Activated CD4-positive, alpha-beta T cell treated with anti-CD3 and anti-CD28 coated beads, Interleukin-2, Interleukin-4, amounts not matched to agents 100 ng/mL and 50 ng/mL, durations not matched to agents 16 hours and 8 hours (primary cell): Measurements from ENCODE around the gene CACNA1A.
A peak's percentile ranks its signal among the peaks of the same experiment; 100 is the strongest.
"Not testable (repeated sequence)": the region's sequence is repeated elsewhere in the genome, so short reads cannot be mapped to it uniquely, and the experiment has no call there.

Source experiments
- DNase-seq: peaks from one replicate; pipeline ENCODE4 v3.0.0-alpha.2; 2020; ENCODE audit warnings: low spot score

The CACNA1A gene

DNA sequence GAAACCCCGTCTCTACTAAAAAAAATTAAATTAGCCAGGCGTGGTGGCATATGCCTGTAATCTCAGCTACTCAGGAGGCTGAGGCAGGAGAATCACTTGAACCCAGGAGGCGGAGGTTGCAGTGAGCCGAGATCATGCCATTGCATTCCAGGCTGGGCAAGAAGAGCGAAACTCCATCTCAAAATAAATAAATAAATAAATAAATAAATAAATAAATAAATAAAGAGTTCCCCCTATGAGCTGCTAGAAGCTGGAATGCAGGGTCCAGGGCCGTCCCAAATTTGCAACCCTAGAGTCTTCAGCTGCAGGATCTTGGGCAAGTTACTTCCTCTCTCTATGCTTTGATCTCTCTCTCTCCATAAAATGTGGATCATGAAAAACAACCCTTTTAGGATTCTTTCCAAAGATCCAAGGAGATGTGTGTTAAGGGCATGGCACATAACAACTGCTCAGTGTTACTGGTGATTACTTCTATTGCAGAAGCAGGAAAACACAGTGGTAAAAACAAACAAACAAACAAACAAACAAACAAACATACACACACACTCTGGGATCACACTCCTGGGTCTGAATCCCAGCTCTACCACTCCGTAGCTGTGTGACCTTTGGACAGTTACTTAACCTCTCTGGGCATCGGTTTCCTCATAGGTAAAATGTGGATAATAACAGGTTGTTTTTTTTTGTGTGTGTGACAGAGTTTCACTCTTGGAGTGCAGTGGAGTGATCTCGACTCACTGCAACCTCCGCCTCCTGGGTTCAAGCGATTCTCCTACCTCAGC, 78.8 kb downstream of the CACNA1A start:
- DNase-seq = no peak

DNA sequence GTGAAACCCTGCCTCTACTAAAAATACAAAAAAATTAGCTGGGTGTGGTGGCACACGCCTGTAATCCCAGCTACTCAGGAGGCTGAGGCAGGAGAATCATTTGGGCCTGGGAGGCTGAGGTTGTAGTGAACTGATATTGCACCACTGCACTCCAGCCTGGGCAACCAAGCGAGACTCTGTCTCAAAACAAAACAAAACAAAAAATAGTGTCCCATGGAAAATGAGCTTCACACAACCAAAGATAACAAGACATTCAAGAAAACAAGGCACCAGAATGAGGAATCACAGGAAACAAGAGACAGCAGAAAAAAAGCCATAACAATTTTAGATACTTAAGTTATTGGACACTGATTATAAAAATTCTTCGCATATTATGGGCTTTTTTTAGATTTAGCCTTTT, 80.4 kb downstream of the CACNA1A start:
- not testable (repeated sequence) for DNase-seq

DNA sequence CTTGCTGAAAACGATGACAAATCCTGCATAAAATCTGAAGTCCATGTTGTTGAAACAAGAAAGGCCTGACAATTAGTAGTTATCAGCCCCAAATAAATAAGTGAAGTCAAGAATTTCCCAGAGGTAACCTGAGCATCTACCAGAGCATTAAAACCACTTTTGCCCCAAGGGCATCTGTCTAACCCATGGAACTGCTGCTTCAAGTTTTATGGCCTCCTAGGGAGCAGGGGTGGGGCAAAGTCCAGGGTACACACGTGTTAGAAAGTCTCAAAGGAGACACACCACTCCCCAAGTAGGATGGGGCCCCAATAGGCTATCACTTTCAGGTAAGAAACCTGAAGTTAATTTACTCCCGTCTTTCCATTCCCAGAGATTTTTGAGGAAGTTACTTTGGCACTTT, 81.1 kb downstream of the CACNA1A start:
- no peak for DNase-seq

DNA sequence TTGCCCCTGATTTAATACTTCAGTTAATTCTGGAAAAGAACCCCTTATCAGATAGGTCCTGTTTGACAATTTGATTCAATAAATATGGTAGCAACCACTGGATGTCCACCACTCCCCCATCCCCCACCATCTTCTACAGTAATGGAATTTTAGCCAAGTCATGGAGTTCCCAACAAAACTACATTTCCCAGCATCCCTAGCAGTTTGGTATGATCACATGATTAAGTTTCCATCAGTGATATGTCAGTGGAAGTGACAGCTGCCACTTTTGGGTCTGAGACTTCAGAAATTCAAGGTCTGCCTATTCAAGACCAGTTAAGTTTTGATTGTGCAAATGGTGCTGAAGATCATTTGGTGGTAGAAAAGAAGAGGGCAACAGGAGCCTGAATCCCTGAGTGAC, 85.5 kb downstream of the CACNA1A start:
- DNase-seq = no peak

DNA sequence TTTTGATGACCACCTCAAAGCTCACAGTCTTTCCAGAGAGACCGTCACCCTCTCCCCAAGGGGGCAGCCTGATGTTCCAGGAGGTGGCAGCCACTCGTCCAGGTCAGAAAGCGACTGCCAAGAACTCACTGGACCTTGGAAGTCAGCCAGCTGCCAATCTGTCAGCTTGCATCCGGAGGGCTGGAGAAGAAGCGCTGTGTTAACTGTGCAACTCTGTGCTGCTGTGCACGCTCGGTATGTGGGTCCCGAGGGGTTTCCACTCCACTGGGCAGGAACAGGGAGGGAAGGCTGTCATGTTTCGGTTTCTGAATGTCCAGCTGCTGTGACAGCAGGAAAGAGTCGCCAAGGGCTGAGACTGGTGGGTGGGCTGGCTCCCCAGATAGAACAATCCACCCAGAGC, 89.2 kb downstream of the CACNA1A start:
- no peak for DNase-seq

DNA sequence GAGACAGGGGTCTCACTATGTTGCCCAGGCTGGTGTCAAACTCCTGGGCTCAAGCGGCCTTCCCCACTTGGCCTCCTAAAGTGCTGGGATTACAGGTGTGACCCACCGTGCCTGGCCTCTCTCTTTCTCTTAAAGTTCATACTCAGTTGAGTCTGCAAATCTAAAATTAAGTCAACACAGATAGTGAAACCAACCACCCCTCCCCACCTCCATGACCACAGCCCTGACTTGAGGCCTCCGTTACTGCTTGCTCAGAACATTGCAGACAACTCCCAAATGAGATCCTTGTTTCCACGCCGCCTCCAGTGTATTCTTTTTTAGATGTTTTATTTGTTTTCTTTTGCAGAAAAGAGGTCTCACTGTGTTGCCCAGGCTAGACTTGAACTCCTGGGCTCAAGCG, 94.4 kb downstream of the CACNA1A start:
- no peak for DNase-seq

DNA sequence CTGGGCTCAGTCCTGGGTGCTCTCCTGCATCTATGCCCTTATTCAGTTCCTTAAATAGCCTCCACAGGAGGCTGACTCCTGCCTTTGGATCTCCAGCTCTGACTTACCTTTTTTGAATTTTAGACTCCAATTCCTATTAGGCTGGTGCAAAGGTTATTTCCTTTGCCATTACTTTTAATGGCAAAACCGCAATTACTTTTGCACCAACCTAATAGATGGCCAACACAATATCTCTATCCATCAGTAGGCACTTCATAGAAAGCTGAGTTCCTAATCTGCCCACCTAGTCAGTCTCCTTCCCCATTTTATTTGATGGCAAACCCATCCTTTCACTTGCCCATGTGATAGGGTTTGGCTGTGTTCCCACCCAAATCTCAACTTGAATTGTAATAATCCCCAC, 95.3 kb downstream of the CACNA1A start:
- DNase-seq = no peak

DNA sequence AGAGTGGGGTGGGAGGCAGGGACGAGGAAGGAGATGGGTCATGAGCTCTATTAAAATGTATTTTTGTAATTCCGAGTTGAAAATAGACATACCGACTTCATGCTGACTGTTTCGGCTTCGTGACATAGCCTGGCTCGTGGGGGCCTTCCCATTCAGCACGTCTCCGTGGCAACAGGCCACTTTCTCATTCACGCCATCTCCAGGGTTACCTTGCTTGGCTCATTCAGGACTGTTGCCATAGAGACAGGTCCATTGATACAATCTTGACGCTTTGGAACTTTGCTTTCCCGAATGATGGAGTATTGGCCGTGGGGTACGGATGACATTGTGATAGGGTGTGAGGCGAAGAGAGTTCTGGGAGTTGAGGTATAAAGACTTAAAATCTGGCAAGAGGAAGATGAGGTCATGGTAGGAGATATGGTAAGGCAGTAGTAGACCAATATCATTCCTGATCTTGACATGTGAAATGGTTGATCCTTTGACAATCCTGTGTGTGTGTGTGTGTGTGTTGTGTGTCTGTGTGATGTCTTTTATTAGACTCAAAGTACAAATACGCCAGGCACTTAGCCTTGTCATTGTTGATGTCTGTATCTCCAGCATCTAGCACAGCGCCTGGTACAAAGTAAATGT, 97.3 kb downstream of the CACNA1A start:
- no peak for DNase-seq

DNA sequence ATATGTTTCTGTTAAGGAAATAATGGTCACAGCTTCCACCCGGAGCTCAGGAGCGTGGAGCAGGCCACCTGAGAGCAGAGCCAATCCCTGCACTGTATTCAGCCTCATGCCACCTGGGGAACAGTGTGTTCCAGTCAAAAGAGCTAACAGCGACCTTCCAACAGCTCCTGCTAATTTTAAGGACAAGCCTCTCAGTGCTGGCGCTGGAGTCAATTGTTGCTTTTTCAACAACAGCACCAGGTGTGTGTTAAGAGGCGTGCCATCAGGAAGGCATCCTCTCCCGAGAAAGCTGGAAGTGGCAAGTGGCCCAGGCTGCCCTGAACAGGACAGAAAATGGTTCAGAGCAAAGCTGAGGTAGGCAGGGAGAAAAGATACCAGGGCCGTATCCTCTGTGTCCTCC, 102.0 kb downstream of the CACNA1A start:
- no peak for DNase-seq

DNA sequence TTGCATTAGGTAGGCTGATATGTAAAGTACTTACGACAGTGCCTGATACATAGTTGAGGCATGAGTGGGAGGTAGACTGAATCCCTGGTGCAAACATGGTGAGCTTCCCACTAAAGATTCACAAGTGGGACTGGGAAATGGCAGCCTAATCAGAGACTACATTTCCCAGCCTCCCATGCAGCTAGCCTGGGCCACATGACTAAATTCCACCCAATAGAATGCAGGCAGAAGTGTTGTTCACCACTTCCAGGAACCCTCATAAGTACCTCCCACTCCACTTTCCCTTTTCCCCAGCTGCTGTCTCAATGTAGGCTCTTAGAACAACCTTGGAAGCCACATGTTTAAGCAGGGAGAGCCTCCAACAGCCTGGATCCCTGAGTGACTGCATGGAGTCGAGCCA, 104.9 kb downstream of the CACNA1A start:
- peak; percentile 10 for DNase-seq

DNA sequence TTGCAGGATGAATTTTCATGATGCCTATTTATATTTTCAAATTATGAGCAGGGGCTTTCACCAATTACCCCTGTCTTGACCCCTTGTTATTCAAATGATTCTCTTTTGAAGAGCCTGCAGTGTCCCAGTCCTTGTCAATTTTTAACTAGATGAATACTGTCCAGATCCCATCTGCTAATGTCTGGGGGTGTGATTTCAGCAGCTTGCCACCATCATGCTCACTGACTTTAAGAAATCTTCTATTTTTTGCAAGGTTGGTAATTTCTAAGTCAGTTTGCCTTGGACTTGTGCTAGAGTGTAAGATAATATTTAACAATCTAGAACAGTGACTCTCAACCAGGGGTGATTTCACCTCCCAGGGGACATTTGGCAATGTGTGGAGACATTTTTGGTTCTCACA, 106.0 kb downstream of the CACNA1A start:
- DNase-seq = no peak

DNA sequence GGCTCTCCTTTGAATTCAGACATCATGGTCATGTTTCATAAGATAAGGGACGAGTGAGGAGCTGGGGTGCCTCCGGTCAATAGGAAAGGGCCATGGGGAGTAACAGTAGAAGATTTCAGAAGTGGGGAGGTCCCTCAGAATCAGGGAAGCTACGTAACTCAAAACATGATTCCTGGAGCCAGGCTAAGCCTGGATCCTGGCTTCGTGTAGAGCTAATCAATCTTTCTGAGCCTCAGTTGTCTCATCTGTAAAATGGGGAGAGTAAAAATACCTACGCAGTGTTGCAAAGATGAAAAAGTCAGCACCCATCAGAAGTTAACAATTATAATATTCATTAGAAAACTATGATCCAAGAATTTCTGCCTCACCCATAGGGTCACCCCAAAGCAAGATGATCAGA, 106.5 kb downstream of the CACNA1A start:
- DNase-seq = no peak

DNA sequence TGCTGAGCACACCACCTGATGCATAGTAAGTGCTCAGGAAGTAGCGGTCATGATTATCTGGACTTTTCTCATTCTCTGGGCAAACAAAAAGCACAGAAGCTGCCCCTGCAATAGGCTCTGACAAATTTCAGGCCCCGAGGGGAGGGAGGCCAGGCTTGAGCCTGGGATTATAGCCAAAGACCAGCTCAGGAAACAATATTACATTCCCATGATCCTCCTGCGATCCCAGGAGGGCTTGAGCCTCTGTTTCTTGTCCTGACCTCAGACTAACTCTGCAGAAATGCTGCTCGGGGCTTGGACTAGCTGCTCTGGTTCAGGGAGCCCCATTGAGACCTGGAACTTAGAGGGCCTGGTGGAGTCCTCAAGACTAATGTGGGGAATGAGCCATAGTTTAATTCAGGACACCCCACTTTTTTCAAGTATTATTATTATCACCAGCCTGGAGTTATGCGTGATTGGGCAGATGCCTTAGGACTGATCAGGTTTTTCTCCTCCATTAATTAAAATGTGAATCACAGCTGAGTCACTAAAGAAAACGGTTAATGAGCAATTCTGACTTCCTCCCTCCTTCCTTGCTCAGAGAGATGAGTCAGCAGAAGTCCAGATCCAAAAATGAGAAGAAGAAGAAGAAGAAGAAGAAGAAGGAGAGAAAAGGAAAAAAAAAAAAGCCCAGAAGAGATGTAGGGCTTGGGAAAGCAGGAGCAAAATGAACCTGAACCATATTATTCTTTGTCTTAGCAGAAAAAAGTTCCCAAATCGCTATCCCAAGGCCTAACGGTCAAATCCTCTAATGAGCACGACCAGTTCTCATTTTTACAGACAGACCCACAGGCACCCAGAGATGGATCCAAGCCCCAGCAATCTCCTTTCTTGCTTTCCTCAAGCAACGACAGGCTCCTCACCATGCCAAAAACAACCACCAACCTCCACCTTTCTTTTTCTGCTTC, 107.2 kb downstream of the CACNA1A start:
- DNase-seq = peak; percentile 7

DNA sequence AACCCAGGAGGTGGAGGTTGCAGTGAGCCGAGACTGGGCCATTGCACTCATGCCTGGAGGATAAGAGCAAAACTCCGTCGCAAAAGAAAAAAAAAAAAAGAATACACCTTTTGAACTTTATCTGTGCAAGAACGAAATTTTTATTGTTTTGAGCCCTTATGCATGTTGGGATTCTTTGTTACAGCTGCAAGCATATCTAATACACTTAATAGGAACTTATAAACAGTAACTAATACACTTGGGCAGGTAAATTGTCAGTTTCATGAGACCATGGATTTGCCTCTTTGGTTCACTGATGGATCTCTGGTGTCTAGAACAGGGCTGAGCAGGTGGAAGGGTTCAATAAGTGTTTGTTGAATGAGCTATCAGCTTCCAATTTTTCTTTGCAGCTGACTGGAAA, 108.1 kb downstream of the CACNA1A start:
- DNase-seq = no peak

DNA sequence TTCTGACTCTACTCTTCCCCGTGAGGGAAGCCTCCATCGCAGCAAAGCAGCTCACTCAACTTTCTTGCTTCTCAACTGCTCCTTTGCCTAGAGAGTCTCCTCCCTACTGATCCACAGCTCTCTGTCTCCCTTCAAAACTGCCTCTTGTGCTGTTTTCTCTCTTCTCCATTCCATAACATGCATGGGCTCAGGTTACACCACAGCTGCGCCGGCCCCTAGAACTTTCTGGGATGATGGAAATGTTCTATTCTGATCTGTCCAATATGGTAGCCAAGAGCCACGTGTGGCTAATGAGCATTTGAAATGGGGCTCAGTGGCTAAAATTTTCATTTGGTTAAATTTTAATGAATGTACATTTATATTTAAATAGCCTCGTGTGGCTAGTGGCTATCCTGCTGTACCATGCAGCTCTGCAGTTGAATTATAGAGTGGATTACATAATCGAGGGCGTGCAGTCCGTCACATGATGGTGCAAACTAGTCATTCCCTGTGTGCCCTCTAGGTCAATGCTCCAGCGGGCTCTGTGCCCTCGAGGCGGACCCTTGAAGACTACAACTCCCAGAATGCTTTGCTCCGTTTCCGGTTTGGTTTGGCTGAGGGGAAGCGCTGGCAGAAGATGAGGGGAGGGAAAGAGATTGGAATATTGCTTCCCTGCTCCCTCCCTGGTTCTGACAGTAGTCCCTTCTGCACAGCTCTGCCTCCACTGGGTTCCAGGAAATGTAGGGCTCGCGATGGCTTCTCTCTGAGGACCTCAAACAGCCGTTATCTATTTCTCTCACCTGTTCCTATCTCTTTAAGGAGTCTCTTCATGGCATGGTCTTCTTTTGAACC, 109.8 kb downstream of the CACNA1A start:
- DNase-seq = no peak

DNA sequence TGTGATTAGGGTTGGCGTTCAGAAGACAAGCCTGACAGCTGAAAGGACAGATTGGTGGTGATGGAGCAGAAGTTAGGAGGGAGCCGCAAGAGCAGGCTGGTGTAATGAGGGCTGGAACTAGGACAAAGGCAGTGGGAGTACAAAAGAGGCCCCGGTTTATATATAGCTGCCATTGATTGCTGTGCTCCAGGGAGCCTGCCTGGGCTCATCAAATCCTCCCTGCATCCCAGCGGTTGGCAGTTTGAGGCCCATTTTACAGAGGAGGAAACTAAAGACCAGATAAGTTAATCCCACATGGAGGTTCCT, 123.7 kb downstream of the CACNA1A start:
- DNase-seq = no peak

DNA sequence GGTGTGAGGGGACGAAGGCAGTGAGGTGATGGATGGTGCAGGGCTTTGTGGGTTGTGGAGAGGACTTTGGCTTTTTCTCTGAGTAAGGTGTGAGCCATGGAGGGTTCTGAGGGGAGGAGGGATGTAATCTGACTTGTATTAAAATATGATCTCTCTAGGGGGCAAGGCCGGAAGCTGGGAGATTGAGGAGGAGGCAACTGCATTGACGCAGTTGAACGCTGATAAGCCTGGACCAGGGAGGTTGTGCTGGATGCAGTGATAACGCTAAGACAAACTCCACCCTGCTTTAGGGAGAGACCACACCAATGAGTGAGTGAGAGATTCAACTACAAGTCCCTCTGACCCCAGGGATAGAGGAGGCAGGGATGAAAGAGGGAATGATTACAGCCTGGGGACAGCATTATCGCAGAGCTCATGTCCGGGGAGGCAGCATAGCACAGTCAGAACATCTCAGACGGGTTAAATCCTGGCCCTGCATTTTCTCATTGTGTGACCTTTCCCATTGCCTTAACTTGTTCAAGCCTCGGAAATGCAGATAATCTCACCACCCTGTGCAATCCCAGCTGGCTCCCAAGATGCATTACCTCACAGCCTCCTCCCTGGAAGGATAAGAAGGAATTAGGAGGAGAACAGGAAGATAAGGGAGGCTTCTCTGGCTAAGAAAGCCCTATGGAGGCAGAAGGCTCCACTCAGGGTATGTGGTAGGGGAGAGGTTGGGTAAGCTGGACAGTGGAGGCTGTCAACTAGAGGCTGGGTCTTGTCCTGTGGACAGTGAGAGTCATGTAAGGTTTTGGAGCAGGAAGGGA, 124.2 kb downstream of the CACNA1A start:
- no peak for DNase-seq

DNA sequence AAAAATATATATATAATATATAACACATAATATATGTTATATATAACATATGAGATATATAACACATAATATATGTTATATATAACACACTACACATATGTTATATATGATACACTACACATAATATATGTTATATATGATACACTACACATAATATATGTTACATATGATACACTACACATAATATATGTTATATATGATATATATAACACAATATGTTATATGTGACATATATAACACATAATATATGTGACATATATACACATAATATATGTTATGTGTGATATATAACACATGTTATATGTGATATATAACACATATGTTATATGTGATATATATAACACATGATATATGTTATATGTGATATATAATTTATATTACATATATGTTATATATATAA, 129.7 kb downstream of the CACNA1A start:
- no peak for DNase-seq

DNA sequence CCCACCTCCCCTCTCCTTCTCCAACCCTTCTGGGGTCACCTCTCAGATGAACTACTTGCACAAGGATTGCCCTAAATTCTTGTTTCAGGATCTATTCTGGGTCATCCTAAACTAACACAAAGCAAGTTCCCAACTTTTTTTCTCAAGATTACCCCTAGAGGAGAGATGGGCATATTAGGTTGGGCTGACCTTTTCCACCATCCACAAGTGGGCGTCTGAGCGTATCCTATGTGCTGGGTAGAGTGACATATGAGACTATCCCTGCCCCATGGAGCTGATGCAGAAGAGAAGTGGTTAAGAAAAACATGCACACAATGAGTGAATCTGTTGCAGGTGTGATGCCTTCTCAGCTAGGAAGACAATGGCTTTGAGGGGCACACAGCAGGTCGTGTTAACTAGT, 132.7 kb downstream of the CACNA1A start:
- DNase-seq = no peak

DNA sequence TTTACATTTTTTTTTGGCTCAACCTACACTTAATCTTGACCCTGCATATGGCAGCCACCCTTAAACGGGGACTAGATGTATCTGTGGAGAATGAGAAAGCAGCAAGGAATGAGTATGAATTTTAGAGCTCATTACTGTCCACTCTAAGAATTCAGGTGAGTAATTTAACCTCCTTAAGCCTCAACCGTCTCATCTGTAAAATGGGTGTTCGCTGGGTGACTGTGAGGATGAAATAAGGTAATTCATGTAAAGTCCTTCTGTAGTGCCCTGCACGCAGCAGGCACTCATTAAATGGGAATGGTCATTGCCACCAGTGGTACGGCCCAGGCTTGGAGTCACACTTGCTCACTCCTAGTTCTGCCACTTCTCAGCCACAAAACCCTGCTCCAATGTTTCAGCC, 135.3 kb downstream of the CACNA1A start:
- no peak for DNase-seq

DNA sequence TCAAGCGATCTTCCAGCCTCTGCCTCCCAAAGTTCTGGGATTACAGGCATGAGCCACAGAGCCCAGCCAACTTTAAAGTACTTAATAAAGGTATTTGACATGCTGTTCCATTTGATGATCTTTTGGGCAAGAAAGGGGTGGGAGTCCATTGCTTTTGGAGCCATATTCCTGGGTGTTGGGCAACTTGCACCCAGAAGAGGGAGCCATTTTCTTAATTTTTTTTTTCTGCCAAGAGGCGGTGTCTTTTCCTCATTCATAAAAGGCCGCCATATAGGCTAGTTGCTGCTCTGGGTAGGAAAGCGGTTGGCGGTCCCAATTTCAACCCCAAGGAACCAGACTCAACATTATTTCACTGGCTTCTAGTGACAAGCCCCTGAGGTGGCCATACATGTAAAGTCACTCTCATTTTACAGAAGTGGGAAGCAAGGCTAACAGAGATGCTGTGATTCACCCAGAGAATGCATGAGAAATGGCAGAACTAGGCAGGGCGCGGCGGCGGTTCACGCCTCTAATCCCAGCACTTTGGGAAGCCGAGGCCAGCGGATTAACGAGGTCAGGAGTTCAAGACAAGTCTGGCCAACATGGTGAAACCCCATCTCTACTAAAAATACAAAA, 139.6 kb downstream of the CACNA1A start:
- DNase-seq = no peak
